GM21723 (cell line): Measurements from ENCODE around the gene GTPBP6.
"Not testable (repeated sequence)": the region's sequence is repeated elsewhere in the genome, so short reads cannot be mapped to it uniquely, and the experiment has no call there.

Source experiments
- ATAC-seq: cut with Tn5 transposase; IDR thresholded peaks from one replicate; pipeline ENCODE4 v1.9.1; 2021; ENCODE audit warnings: mild to moderate bottlenecking, moderate library complexity; ENCODE audit not compliant: unreplicated experiment

Gene GTPBP6

GRCh38 chrX:270848-271367 is 47.7 kb downstream of the GTPBP6 start:
- ATAC-seq = no peak

- ATAC-seq = no peak
Observed at GRCh38 chrX:267771-268261, 50.8 kb downstream of the GTPBP6 start.

DNA sequence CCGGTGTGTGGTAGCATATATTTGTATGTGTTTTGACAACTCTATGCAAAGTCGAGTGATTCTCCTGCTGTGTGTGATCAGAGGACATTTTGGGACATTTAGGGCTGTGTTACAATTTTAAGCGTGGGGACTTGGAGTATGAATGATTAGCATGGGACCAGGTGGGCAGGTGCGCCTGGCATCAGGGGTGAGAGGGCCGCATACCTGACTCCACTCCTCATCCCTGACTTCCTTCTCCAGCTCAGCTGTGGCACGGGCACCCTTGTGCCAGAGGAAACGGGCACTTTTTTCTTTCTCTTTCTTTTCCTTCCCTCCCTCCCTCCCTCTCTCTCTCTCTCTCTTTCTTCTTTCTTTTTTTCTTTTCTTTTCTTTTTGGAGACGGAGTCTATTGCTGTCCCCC is 53.1 kb downstream of the GTPBP6 start:
- no peak for ATAC-seq

- ATAC-seq = no peak
Observed at GRCh38 chrX:264634-265455, 53.8 kb downstream of the GTPBP6 start.

GRCh38 chrX:264006-264405 is 54.6 kb downstream of the GTPBP6 start:
- ATAC-seq = not testable (repeated sequence)

GRCh38 chrX:262381-262909 is 56.2 kb downstream of the GTPBP6 start:
- ATAC-seq = peak; percentile 59

DNA sequence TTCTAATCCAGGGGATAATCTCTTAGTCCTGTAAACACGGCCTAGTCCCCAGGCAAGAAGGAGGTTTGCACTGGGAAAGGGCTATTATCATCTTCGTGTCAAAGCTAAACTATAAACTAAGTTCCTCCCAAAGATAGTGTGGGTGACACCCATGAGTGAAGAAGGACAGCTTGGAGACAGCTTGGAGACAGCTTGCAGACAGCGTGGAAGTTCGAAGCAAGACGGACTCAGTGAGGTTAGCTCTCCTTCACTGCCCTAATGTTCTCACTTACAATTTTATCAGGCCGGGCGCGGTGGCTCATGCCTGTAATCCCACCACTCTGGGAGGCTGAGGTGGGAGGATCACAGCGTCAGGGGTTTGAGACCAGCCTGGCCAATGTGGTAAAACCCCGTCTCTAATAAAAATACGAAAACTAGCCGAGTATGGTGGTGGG is 56.7 kb downstream of the GTPBP6 start:
- ATAC-seq = no peak

GRCh38 chrX:261167-261918 is 57.3 kb downstream of the GTPBP6 start:
- ATAC-seq = no peak

GRCh38 chrX:259692-260355 is 58.8 kb downstream of the GTPBP6 start:
- no peak for ATAC-seq

- no peak for ATAC-seq
Observed at GRCh38 chrX:258291-259040, 60.1 kb downstream of the GTPBP6 start.

- ATAC-seq = no peak
Observed at GRCh38 chrX:257681-258289, 60.8 kb downstream of the GTPBP6 start.

GRCh38 chrX:257054-257453 is 61.5 kb downstream of the GTPBP6 start:
- not testable (repeated sequence) for ATAC-seq

GRCh38 chrX:255923-256331 is 62.7 kb downstream of the GTPBP6 start:
- no peak for ATAC-seq
